Psoas muscle (tissue), 8 donors: ENCODE data around the gene NTRK3. TPM values are rescaled to one million over a fixed set of nuclear protein-coding genes. Genes with fewer than 3 reads are reported as not detected.

Source experiments
- ATAC-seq, 4 donors: fragments of 200-7000 bp; cut with Tn5 transposase; one replicate each; pipeline ENCODE4 v1.9.1; 2020; ENCODE audit warnings: moderate library complexity in 3 of 4, mild to moderate bottlenecking in 2 of 4
- DNase-seq, 2 donors: peaks; one replicate each; pipeline ENCODE4 v3.0.0-alpha.2; 2020
- H3K27ac ChIP-seq: fragments of 200-600 bp; one replicate; pipeline ENCODE4 v1.8.0; 2022
- H3K27me3 ChIP-seq, 3 donors: fragments of 200-600 bp in 1 of 3; one replicate each; pipeline versions ENCODE4 v1.6.1 to v1.8.0; 2013 to 2022; ENCODE audit warnings: low read length in 2 of 3, mild to moderate bottlenecking in 2 of 3, moderate library complexity in 1 of 3; ENCODE audit not compliant: insufficient read depth in 3 of 3
- H3K36me3 ChIP-seq, 2 donors: fragments of 200-600 bp in 1 of 2; one replicate each; pipeline versions ENCODE4 v1.6.1 to v1.8.0; 2013 to 2022; ENCODE audit warnings: low read depth in 1 of 2, mild to moderate bottlenecking in 1 of 2, moderate library complexity in 1 of 2; ENCODE audit not compliant: insufficient read depth in 1 of 2
- H3K4me1 ChIP-seq: fragments of 200-600 bp; one replicate; pipeline ENCODE4 v1.8.0; 2022
- H3K4me3 ChIP-seq: fragments of 200-600 bp; one replicate; pipeline ENCODE4 v1.8.0; 2022; ENCODE audit warnings: mild to moderate bottlenecking
- H3K9me3 ChIP-seq: fragments of 200-600 bp; one replicate; pipeline ENCODE4 v1.8.0; 2022
- CTCF ChIP-seq: fragments of 200-600 bp; IDR thresholded peaks from one replicate; pipeline ENCODE4 v1.8.0; 2022; ENCODE audit warnings: antibody characterized with exemption
- WGBS, 3 donors: extraction: QIAGEN DNeasy Blood & Tissue Kit; methylation state at CpG; one replicate each; pipeline versions ENCODE4 v1.1.6 to v1.1.7; 2013; 5-methylcytosine and 5-hydroxymethylcytosine counted together
- intact Hi-C, 2 donors: fragments of 100-400 bp; cut with DNase I; formaldehyde crosslinking; loops; one replicate each; pipeline versions ENCODE4 v1.11.0 to v1.14.2; 2022
- polyA plus RNA-seq, 3 donors: library from polyadenylated mRNA; stranded (reverse); fragments of 200-250 nt; gene quantifications; one replicate each; pipeline ENCODE4 v1.2.3, GENCODE V29; 2013
- total RNA-seq, 4 donors: library from RNA; stranded (reverse); fragmentation: NEBNext Ultra II Directional in 2 of 4; extraction: Animal tissue kit (Norgen Biotek cat#: 25700) in 2 of 4; gene quantifications; one replicate each; pipeline versions ENCODE4 v1.2.1 to v1.2.4, GENCODE V29; 2021 to 2023
- donor health status: healthy with polysubstance abuse.
- donor health status: DM: no; HTN: no; CAD: no; lungs with moderate emphysema.
- donor health status: Bipolar disorder and iron deficiency.
- donor health status: healthy.
- donor health status: DM: yes; HTN: yes; CAD: no.
- donor health status: DM: no; HTN: no; CAD: no.
- donor health status: DM: no; HTN: no; CAD: no.
- donor health status: DM: yes; HTN: yes; CAD: no.

The NTRK3 gene
- total and polyA plus RNA-seq, 7 donors = 0.17 to 1.7 (median 0.57) TPM

GRCh38 chr15:87902772-87903426 is 353.6 kb downstream of the NTRK3 start:
- ATAC-seq = no peak
- 72 to 77% (median 75%) methylated on average over 10 of the region's 10 CpGs for WGBS, 3 donors

GRCh38 chr15:87901926-87902690 is 354.4 kb downstream of the NTRK3 start:
- Histone ChIP-seq H3K27me3 (no peaks in the 10 kb centered on the region), H3K4me3 (no peak overlapping the region), H3K27ac (no peak overlapping the region), H3K36me3 (no peaks in the 10 kb centered on the region), H3K4me1 (no peaks in the 10 kb centered on the region), H3K9me3 (no peaks in the 10 kb centered on the region)
- ATAC-seq = no peak
- WGBS, 3 donors = 56 to 77% (median 60%) methylated on average over 3 of the region's 3 CpGs
- intact Hi-C loops = no loop called here
- no peak for DNase-seq
- TF ChIP-seq CTCF = no peak

More at GRCh38 chr15:87902772-87903426, 353.6 kb downstream of the NTRK3 start:
- intact Hi-C loops = no loop called here
- TF ChIP-seq CTCF = no peak
- H3K36me3 ChIP-seq = no peaks in the 10 kb centered on the region
- no peaks in the 10 kb centered on the region for H3K4me1 ChIP-seq
- no peak for DNase-seq
- H3K4me3 ChIP-seq = no peak overlapping the region
- H3K27me3 ChIP-seq = no peaks in the 10 kb centered on the region
- no peaks in the 10 kb centered on the region for H3K9me3 ChIP-seq
- H3K27ac ChIP-seq = no peak overlapping the region

- H3K9me3 ChIP-seq = no peaks in the 10 kb centered on the region
- no peak overlapping the region for H3K4me3 ChIP-seq
- ATAC-seq (no peak), DNase-seq (no peak)
- intact Hi-C loops = no loop called here
- WGBS, 3 donors = 68 to 78% (median 68%) methylated on average over 1 of the region's 1 CpG
- H3K27me3 ChIP-seq = no peaks in the 10 kb centered on the region
- no peaks in the 10 kb centered on the region for H3K36me3 ChIP-seq
- no peaks in the 10 kb centered on the region for H3K4me1 ChIP-seq
- H3K27ac ChIP-seq = no peak overlapping the region
- no peak for TF ChIP-seq CTCF
These were observed 355.5 kb downstream of the NTRK3 start for GRCh38 chr15:87901008-87901407.

GRCh38 chr15:87896936-87897335 is 359.6 kb downstream of the NTRK3 start:
- DNase-seq (no peak), ATAC-seq (no peak)
- H3K27ac ChIP-seq = no peak overlapping the region
- H3K9me3 ChIP-seq = no peaks in the 10 kb centered on the region
- intact Hi-C loops = no loop called here
- TF ChIP-seq CTCF = no peak
- WGBS, 3 donors = 46 to 59% (median 54%) methylated on average over 4 of the region's 4 CpGs
- no peak overlapping the region for H3K4me3 ChIP-seq
- H3K4me1 ChIP-seq = no peaks in the 10 kb centered on the region
- no peaks in the 10 kb centered on the region for H3K27me3 ChIP-seq
- no peaks in the 10 kb centered on the region for H3K36me3 ChIP-seq
